RWPE1 (cell line): ENCODE data around the gene KCND3.

ENCODE experiments used
- CTCF ChIA-PET: fragments of 350-600 bp; sonication (Branson Sonifier 250); formaldehyde crosslinking; extraction: SDS; loops from one replicate; lab custom pipeline; 2021; lab: Yijun Ruan, JAX
- POLR2A ChIA-PET: fragments of 400-600 bp; formaldehyde crosslinking; extraction: SDS; loops from one replicate; lab custom pipeline; 2020; ENCODE audit warnings: antibody characterized with exemption; ENCODE audit not compliant: low non-redundant PET; lab: Yijun Ruan, JAX
- DNase-seq: peaks from one replicate; pipeline ENCODE4 v3.0.0; 2012; ENCODE audit warnings: low spot score
- H3K27ac ChIP-seq: fragments of 450-650 bp; 2 replicates; pipeline ENCODE4 v1.5.1; 2017
- CTCF ChIP-seq: fragments of 450-650 bp; conservative IDR thresholded peaks from 2 replicates; pipeline ENCODE4 v1.5.1; 2017; ENCODE audit warnings: low read depth, mild to moderate bottlenecking

KCND3 gene

GRCh38 chr1:111795401-111795800, 194.1 kb downstream of the KCND3 start:
- no peak for DNase-seq
- ChIA-PET CTCF (no interaction called here), POLR2A (no interaction called here)
- no peak for TF ChIP-seq CTCF
- no peak overlapping the region for H3K27ac ChIP-seq

- CTCF ChIA-PET, result no interaction called here
- no peak for TF ChIP-seq CTCF
- H3K27ac ChIP-seq, result no peak overlapping the region
- no peak for DNase-seq
- POLR2A ChIA-PET, result no interaction called here
These were observed 195.5 kb downstream of the KCND3 start for GRCh38 chr1:111793923-111794322.

- H3K27ac ChIP-seq, result no peak overlapping the region
- ChIA-PET POLR2A (no interaction called here), CTCF (interaction anchor here (0.6 to 1.1 kb wide), 2 partner anchors 22 to 414 kb away, joined by 3 to 4 read pairs; no protein-coding TSS in a partner anchor)
- no peak for DNase-seq
- TF ChIP-seq CTCF, result no peak
These were observed 197.2 kb downstream of the KCND3 start for GRCh38 chr1:111792249-111792648.

- DNase-seq, result no peak
- ChIA-PET CTCF (interaction anchor here (0.6 to 1.1 kb wide), 2 partner anchors 22 to 24 kb away, joined by 3 read pairs; no protein-coding TSS in a partner anchor), POLR2A (no interaction called here)
- no peak overlapping the region for H3K27ac ChIP-seq
- TF ChIP-seq CTCF, result no peak
These were observed 197.7 kb downstream of the KCND3 start for GRCh38 chr1:111791776-111792175.

GRCh38 chr1:111789666-111790316, 199.7 kb downstream of the KCND3 start:
- CTCF ChIA-PET, result interaction anchor here (0.5 to 1.3 kb wide), 5 partner anchors 170 to 547 kb away, joined by 3 to 4 read pairs (median 3); no protein-coding TSS in a partner anchor
- POLR2A ChIA-PET, result no interaction called here
- DNase-seq, result no peak
- no peak overlapping the region for H3K27ac ChIP-seq
- no peak for TF ChIP-seq CTCF

- DNase-seq, result no peak
- no peak overlapping the region for H3K27ac ChIP-seq
- ChIA-PET CTCF (interaction anchor here (0.5 to 0.7 kb wide), 4 partner anchors 14 to 1225 kb away, joined by 3 to 5 read pairs (median 4); no protein-coding TSS in a partner anchor), POLR2A (no interaction called here)
- TF ChIP-seq CTCF, result no peak
These were observed 200.3 kb downstream of the KCND3 start for GRCh38 chr1:111789142-111789541.
